HG03460 (cell line): Measurements from ENCODE around the gene ME2.
"Not testable (repeated sequence)": the region's sequence is repeated elsewhere in the genome, so short reads cannot be mapped to it uniquely, and the experiment has no call there.

Source experiments
- ATAC-seq: cut with Tn5 transposase; IDR thresholded peaks from one replicate; pipeline ENCODE4 v1.9.1; 2021; ENCODE audit not compliant: unreplicated experiment

Gene ME2

DNA sequence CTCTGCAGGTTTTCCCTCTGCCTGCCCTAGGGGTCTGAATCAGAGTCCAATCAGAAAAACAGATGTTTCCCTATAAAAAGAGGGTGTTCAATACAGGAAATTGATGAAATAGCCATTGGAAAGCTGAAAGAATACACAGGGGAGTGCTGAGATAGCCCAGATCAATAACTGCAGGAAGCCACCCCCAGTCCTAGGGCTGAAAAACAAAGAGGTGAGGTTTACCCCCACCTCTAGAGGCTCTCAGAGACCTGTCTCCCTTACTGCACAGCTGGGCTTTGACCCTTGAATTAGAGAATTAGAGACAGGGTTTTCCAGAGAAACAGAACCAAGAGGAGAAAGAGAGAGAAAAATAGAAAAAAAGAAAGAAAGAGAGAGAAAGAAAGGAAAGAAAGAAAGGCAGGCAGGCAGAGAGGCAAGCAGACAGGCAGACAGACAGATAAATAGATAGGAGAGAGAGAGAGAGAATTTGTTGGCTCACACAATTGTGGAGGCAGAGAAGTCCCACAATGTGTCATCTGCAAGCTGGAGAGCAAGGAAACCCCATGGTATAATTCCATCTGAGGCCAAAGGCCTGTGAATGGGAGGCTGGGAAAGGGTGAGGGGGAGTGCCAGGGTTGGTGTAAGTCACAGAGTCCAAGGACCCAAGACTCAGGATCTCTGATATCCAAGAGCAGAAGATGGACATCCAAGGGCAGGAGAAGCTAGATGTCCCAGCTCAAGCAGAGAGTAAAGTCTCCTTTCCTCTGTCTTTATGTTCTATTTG, 18.9 kb upstream of the ME2 start:
- no peak for ATAC-seq

DNA sequence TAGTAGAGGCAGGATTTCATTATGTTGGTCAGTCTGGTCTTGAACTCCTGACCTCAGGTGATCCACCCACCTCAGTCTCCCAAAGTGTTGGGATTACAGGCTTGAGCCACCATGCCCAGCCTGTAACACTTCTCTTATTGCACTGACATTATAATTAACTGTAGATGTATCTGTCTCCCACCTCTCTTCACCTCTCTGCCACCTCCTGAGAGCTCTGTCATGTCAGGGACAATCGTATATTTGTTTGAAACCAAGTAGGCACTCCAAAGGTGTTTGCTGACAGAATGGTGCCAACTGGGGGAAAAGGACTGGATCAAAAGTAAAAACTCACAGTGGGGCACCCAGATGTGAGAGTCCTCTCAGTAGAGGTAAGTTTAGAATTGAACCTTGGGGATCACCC, 17.3 kb upstream of the ME2 start:
- ATAC-seq = no peak

DNA sequence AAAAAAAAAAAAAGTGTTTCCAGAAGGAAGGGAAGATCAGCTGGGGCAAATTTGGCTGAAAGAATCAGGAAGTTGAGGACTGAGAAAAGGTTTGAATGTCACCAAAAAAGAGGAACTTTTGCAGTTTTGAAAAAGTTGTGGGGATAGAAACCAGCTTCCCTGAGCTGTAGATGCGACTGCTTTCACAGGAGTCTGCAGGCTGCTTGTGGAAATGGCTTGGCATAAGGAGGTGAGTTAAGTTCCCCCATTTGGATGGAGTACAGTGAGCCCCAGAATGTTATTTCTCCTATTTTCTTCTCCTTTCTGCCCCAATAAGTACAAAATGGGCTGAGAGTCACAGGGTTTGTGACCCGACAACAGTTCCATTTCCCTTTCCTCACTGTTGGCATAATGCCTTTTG, 16.5 kb upstream of the ME2 start:
- no peak for ATAC-seq

DNA sequence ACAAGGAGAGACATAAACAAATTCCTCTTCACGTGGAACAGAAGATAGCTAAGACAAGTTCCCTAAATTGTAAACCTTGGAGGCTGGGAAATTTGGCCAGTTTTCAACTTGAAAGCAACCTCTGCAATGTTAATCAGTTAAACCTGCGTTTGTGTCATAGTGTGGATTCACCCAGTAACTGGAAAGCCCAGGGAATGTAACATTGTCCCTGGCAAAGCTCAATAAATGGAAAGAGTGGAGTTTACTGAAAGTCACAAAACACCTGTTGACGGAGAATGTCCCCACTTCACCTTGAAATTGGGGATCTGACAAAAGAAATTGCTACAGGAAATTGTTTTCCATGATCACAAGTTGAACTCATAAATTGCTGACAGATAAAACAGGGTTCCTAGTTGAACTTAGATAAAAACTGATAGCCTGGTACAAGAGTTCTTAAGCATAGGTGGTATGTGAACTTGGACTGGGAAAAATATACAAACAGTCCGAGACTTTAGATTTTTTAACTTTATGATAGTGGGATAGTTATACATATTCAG, 15.0 kb upstream of the ME2 start:
- no peak for ATAC-seq

DNA sequence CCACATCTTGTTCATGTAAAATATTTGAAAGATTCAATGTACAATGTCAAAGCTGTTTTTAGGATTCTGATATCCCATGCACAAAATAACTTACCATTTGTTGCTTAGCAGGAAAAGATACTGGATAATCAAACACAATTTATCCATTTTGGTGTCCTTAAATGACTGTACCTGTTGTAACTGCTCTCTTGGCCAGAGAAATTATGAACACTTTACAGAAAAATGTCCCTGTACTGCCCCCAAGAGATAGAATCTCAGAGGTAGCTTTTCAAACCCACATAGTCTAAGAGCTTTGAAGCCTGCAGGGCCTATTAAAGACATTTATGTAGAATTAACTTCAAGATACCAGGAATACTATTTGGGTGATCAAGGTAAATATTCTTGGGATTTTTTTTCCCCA, 12.2 kb upstream of the ME2 start:
- no peak for ATAC-seq

DNA sequence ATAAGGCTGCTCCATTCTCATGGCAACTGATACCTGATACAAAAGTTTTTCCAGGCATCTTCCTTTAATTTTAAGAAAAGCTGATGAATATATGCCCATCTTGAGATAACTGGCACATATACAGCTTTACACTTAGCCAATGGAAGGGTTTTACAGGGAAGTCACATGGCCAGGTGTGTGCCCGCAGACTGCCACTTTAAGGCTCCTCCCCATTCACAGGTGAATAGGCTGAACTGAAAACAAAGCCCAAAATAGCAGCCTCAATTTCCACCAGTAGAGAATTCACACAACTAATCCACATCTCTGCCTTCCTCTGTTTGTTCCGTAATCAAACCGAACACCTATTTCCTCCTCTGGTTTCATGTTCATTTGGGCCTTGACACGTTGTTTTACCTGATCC, 9.8 kb upstream of the ME2 start:
- ATAC-seq = no peak

DNA sequence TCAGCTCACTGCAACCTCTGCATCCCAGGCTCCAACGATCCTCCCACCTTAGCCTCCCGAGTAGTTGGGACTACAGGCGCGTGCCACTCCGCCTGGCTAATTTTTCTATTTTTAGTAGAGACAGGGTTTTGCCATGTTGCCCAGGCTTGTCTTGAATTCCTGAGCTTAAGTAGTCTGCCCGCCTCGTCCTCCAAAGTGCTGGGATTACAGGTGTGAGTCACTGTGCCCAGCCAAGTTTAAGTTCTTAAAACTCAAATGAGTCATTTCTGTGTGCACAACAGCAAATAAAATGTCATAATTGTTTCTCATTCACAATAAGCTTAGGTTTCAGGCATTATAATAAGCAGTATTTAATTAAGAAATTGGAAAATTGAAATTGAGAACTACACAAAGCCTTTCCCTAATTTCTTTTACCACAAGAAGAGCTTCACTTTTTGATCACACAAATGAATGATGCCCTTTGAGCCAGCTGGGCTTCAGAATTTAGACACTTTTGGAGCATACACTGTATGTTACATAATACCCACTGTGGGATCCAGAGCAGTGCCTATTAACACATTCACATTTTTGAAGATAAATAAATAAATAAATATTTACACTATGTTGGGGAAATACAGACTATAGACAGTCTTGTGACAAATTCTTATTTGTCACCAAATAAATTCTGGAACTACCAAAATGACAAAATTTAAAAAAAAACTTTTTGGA, 8.6 kb upstream of the ME2 start:
- no peak for ATAC-seq

DNA sequence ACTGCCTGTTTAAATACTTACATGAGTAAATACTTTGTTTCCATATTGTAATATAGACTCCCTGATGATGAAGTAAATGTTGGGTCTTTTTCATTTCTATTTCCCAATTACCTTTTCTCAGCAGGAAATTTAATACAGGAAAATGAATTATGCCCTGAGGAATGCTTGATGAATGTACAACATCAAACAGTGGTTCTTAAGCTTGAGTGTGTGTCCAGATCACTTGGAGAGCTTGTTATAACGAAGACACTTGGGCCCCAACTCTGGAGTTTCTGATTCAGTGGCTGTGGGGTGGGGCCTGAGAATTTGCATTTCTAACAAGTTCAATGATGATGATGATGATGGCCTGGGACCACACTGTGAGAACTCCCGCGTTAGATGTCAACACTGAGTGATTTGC, 7.1 kb upstream of the ME2 start:
- ATAC-seq = no peak

DNA sequence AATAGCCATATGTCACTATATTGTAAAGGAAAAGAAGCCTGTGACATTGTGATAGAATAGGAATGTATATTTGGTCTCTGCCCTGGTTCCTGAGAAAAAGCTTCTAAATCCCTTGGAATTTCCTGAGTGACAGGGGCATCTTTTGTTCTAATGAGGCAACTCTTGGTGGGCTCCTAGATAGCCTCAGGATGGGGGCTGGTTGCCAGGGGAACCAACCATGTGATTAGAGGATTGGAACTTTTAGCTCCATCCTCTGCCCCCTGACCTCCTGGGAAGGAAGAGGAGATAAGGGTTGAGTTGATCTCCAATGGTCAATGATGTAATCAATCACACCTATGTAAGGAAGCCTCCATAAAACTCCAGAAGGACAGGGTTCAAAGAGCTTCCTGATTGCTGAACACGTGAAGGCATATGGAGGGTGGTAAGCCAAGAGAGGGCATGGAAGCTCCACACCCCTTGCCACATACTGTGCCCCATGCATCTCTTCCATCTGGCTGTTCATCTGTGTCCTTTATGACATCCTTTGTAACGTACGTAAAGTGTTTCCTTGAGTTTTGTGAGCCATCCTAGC, 2.9 kb upstream of the ME2 start:
- no peak for ATAC-seq

DNA sequence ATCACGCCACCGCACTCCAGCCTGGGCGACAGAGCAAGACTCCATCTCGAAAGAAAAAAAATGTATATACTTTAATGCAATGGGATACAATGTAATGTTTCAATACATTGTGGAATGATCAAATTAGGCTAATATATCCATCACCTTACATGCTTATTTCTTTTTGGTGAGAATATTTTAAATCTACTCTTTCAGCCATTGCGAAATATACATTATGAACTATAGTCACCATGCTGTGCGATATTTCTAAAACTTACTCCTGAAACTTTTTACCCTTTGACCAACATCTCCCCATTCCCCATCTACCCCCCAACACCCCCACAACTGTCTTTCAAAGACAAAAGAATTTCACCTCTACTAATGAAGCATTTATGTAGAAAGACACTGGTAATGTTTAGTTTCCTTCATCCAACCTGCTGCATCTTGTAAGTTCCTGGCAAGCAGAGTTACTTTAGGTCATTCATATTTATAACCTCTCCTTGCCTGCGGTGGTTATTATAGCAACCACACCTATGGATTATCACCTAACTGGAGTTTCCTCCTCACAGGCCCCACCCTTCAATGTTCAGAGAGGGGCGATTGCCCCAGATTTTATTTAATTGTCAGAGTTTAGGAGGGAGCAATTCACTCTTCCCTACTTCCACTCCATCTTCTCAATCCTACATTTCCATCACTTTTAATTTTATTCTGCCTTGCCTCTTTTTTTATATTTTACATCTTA, 1.2 kb upstream of the ME2 start:
- no peak for ATAC-seq

DNA sequence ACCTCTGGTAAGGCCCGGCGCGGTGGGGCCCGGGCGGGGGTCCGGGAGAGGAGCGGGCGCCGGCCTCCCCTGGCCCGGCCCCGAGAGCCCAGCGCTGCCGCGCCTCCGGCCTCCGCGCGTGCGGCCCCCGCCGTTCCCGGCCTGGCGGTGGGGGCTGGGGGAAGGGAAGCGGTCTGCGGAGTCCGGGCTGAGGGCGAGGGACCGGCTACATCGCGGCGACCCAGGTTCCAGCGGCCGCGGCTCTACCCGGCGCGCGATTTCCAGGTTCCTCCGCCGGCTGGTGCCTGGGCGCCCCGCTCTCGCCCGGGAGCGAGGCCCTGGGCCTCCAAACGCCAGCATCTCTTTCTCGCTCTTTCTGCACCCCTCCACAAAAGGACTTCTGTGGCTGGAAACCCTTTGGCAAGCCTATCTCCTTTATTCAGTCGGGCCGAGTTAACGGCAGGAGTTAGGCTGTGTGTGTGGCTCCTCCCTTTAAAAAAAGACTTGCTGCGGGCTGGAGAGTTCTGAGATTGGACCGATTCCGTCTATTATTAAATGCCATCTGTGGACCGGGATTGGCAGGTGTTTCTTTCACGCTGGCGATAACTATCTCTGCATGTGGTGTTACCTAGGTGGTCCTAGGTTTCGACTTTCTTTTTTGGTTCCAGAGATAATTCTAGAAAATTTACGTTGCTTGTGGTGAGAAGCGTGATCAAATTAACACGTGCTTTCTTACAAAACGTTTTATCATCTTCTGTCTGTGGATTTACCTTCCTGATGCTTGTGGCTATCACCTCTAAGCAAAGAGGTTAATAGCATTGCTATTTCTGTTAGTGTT, 592 bp downstream of the ME2 start:
- peak; percentile 28 for ATAC-seq

DNA sequence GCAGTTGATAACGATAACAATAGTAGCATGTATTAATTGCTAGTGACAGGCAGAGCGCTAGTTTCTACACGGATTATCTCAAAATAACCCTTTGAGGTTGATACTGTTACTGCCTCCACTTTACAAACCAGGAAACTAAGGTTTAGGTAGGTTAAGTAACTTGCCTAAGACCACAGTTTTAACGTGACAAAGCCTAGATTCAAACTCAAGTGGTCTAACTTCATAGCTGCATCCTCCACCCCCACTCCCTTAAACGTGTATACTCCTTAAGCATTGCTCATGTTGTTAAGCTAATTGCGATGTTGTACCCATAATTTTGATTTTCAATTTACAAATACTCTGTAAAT, 1.2 kb downstream of the ME2 start:
- no peak for ATAC-seq

DNA sequence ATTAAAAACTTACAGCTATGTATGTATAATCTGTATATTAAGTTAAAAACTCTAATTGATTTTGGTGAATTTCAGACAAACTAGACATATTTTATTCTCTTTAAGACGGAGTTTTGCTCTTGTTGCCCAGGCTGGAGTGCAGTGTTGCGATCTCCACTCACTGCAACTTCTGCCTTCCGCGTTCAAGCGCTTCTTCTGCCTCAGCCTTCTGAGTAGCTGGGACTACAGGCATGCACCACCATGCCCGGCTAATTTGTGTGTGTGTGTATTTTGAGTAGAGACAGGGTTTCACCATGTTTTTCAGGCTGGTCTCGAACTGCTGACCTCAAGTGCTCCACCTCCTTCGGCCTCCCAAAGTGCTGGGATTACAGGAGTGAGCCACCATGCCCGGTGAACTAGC, 2.0 kb downstream of the ME2 start:
- ATAC-seq = not testable (repeated sequence)

DNA sequence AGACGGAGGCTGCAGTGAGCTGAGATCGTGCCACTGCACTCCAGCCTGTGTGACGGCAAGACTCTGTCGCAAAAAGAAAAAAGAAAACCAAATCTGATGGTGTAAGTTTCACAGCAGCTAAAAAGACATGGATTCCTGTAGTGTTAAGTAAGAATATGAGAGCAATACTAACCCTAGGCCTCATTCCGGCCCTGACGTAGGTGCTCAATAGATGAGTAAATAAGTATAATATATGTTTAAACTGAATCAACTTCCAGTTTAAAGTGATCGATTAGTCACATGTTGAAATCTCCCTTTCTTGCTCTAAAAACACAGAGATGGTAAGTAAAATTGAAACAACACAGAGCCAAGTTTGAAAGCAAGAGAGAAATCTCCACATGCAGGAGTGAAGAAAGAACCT, 8.0 kb downstream of the ME2 start:
- no peak for ATAC-seq

DNA sequence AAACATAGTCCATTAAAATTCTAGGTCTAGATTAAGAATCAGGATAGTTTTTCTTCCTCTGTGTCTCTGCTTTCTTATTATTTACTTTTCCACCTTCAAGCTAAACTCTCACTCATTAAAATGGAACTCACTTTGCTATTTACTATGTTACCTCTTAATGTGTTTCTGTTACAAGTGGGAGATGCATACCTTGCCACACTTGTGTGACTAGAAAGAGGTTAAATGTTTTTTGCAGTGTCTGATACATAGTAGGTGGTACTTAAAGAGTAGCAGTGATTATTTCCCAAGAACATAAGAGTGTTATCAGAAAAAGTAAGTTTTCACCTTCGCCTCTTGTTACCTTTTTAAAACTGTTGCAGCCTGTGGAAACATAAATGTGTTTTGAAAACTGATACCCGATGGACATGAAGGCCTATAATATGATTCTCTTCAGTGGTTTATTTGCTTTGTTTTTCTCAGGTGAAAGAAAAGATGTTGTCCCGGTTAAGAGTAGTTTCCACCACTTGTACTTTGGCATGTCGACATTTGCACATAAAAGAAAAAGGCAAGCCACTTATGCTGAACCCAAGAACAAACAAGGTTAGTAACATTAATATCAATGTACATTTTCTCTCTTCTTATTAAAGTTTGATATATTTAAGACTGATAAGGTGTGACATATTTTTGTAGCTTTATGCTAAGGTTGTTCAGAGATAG, 16.6 kb downstream of the ME2 start:
- ATAC-seq = no peak

DNA sequence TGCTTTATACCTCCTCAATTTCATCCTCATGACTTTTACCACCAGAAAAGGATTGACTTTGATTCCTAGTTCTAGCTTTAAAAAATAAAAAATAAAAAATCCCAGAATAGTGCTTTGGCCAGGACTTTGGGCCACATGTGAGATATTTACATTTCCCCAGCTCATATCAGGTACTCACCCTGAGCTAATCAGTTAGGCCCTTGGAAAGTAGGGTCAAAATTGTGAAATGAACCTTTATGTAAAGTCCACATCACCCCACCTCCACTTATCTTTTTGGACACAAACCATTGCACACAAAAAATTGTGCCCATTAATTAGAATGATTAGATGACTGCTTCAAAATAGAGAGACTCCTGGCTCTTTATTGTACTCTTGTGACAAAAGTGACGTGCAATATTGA, 17.2 kb downstream of the ME2 start:
- no peak for ATAC-seq

DNA sequence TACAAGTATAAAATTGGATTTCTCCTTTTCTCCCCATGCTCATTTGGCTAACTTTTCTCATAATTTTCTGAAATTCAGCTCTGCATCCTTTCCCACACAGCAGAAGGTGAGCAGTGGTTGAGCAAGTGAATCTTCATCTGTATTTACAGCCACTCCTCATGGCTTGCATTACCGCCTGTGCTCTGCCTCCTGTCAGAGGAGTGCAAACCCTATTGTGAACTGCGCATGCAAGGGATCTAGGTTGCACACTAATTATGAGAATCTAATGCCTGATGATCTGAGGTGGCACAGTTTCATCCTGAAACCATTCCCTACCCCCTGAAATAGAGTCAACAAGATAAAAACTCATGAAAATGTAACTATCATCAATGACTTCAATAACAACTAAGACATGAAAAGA, 20.0 kb downstream of the ME2 start:
- no peak for ATAC-seq

DNA sequence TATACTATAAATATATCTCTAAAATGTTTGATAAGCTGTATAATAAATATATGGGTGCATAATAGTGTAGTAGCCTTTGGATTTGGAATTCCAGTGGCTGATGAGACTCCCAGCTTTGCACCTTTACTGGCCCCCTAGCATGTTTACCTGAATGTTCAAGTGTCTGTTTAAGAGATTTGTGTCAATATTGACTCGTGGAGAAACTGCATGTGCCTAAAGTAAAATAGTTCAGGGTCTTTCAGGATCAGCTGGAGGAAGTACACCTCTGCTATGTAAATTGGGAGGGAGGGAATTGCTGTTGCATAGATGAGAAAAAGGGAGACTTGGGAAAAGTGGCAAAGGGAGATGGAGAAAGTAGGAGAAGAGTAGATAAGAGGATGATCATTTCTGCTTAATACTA, 23.9 kb downstream of the ME2 start:
- no peak for ATAC-seq

DNA sequence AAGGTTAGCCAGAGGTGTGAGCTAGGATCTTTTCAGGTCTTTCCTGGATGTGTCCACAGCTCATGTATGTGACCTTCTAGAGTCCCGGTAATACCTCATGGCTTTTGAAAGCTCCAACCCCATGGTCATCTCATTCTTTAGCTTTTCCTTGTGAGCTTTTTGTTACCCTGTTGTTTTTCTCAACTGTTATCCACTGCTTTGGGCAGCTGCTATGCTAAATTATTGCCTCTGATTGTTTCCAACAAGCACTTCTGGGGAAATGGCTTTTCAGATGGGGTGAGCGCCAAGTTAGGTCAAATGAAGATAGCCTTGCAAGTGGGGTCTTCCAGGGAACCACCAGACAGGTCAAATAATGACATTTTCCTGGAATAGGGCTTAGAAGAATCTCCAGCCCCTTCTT, 27.9 kb downstream of the ME2 start:
- no peak for ATAC-seq

DNA sequence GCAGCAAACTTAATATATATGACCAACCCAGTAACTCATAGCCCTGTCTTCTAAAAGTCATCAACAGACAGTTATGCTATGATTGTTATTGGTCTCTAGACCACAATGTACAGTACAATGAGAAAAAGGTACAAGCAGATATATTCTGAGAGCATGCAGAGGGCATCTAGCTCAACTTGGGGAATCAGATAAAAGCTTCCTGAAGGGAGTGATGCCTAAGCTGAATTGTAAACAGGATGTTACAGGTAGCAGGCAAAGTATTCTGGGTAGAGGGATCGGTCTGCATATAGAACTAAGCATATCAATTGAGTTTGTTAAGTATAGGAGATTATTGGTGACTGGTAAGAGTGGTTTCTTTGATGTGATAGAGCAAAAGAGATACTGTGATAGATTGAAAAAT, 30.3 kb downstream of the ME2 start:
- no peak for ATAC-seq
